MM.1S (cell line): Measurements from ENCODE around the gene CMTM3.

ENCODE experiments used
- DNase-seq: peaks from one replicate; pipeline ENCODE4 v3.0.0-alpha.2; 2015
- H2AFZ ChIP-seq: fragments of 300-600 bp; sonication (generic); 2 replicates; pipeline ENCODE4 v1.6.0; 2016; ENCODE audit warnings: antibody characterized with exemption, low read length
- H3F3A ChIP-seq: fragments of 300-600 bp; sonication (generic); 2 replicates; pipeline ENCODE4 v1.6.1; 2016; ENCODE audit warnings: mild to moderate bottlenecking, antibody characterized with exemption, low read length, moderate library complexity, mixed read lengths; ENCODE audit not compliant: insufficient read depth
- H3K27ac ChIP-seq: fragments of 300-600 bp; sonication (generic); 2 replicates; pipeline ENCODE4 v1.5.1; 2016; ENCODE audit warnings: mild to moderate bottlenecking, low read length
- H3K27me3 ChIP-seq: fragments of 300-600 bp; sonication (generic); replicated peaks from 2 replicates; pipeline ENCODE4 v1.6.0; 2016; ENCODE audit warnings: low read length; ENCODE audit not compliant: insufficient read depth
- H3K36me3 ChIP-seq: fragments of 300-600 bp; sonication (generic); replicated peaks from 2 replicates; pipeline ENCODE4 v1.6.1; 2016; ENCODE audit warnings: mild to moderate bottlenecking, low read length, mixed read lengths; ENCODE audit not compliant: insufficient read depth
- H3K4me1 ChIP-seq: fragments of 300-600 bp; sonication (generic); 2 replicates; pipeline ENCODE4 v1.6.1; 2016; ENCODE audit warnings: low read length, mixed read lengths
- H3K4me2 ChIP-seq: fragments of 300-600 bp; sonication (generic); 2 replicates; pipeline ENCODE4 v1.6.0; 2016; ENCODE audit warnings: low read depth, low read length
- H3K4me3 ChIP-seq: fragments of 300-600 bp; sonication (generic); 2 replicates; pipeline ENCODE4 v1.5.1; 2016; ENCODE audit warnings: low read length, mixed read lengths
- H3K79me2 ChIP-seq: fragments of 300-600 bp; sonication (generic); 2 replicates; pipeline ENCODE4 v1.6.1; 2016; ENCODE audit warnings: mixed run types, low read length, mixed read lengths
- H3K9ac ChIP-seq: fragments of 300-600 bp; sonication (generic); 2 replicates; pipeline ENCODE4 v1.6.1; 2016; ENCODE audit warnings: low read length, mixed read lengths
- H3K9me2 ChIP-seq: fragments of 300-600 bp; sonication (generic); replicated peaks from 2 replicates; pipeline ENCODE4 v1.6.1; 2016; ENCODE audit warnings: mild to moderate bottlenecking, low read length, mixed read lengths; ENCODE audit not compliant: insufficient read depth
- H3K9me3 ChIP-seq: fragments of 300-600 bp; sonication (generic); replicated peaks from 2 replicates; pipeline ENCODE4 v1.6.1; 2016; ENCODE audit warnings: mild to moderate bottlenecking, low read length, mixed read lengths; ENCODE audit not compliant: insufficient read depth
- H4K20me1 ChIP-seq: fragments of 300-600 bp; sonication (generic); 2 replicates; pipeline ENCODE4 v1.6.1; 2016; ENCODE audit warnings: mild to moderate bottlenecking, low read length, moderate library complexity, mixed read lengths; ENCODE audit not compliant: insufficient read depth
- CTCF ChIP-seq: fragments of 300-600 bp; sonication (generic); IDR thresholded peaks from 2 replicates; pipeline ENCODE4 v1.5.1; 2016; ENCODE audit warnings: antibody characterized with exemption, low read length, mixed read lengths
- EZH2 ChIP-seq: fragments of 300-600 bp; sonication (generic); optimal IDR thresholded peaks from 2 replicates; pipeline ENCODE3; 2017; ENCODE audit warnings: low read depth, mild to moderate bottlenecking, antibody characterized with exemption, low read length, mixed read lengths
- EZH2phosphoT487 ChIP-seq: fragments of 300-600 bp; sonication (generic); IDR thresholded peaks from 2 replicates; pipeline ENCODE4 v1.6.1; 2018; ENCODE audit warnings: antibody characterized with exemption, low read length

CMTM3 gene

GRCh38 chr16:66569827-66570405 lies 34.6 kb upstream of the CMTM3 start:
- no peak overlapping the region for H2AFZ ChIP-seq
- peaks cover 15% of the 10 kb centered on the region for H3K79me2 ChIP-seq
- H3K27me3 ChIP-seq = no peaks in the 10 kb centered on the region
- no peak overlapping the region for H3K4me3 ChIP-seq
- 0 out of 2 replicates have a peak, but pooled peaks cover 4% of the 10 kb centered on the region for H3K36me3 ChIP-seq
- H3K27ac ChIP-seq = no peak overlapping the region
- no peak overlapping the region for H3K9ac ChIP-seq
- H3F3A ChIP-seq = 0 out of 2 replicates have a peak, but pooled peaks cover 5% of the 10 kb centered on the region
- H3K4me1 ChIP-seq = no peaks in the 10 kb centered on the region
- H3K4me2 ChIP-seq = no peak overlapping the region
- TF ChIP-seq EZH2phosphoT487 (no peak), CTCF (no peak), EZH2 (no peak)
- H3K9me3 ChIP-seq = no peaks in the 10 kb centered on the region
- H3K9me2 ChIP-seq = no peaks in the 10 kb centered on the region
- H4K20me1 ChIP-seq = no peaks in the 10 kb centered on the region
- no peak for DNase-seq

- no peaks in the 10 kb centered on the region for H3K9me3 ChIP-seq
- no peak overlapping the region for H3K4me3 ChIP-seq
- H3K9ac ChIP-seq = no peak overlapping the region
- no peak overlapping the region for H2AFZ ChIP-seq
- H3F3A ChIP-seq = 0 out of 2 replicates have a peak, but pooled peaks cover 5% of the 10 kb centered on the region
- no peaks in the 10 kb centered on the region for H3K79me2 ChIP-seq
- H3K4me2 ChIP-seq = no peak overlapping the region
- no peak for TF ChIP-seq EZH2phosphoT487
- TF ChIP-seq CTCF = no peak
- no peak for TF ChIP-seq EZH2
- no peaks in the 10 kb centered on the region for H3K9me2 ChIP-seq
- no peaks in the 10 kb centered on the region for H3K4me1 ChIP-seq
- no peak overlapping the region for H3K27ac ChIP-seq
- DNase-seq = no peak
- H3K27me3 ChIP-seq = no peaks in the 10 kb centered on the region
- no peaks in the 10 kb centered on the region for H3K36me3 ChIP-seq
- no peaks in the 10 kb centered on the region for H4K20me1 ChIP-seq
These were observed 32.1 kb upstream of the CMTM3 start for GRCh38 chr16:66572356-66572755.

- H3K79me2 ChIP-seq = no peaks in the 10 kb centered on the region
- no peaks in the 10 kb centered on the region for H3K9me2 ChIP-seq
- no peak overlapping the region for H2AFZ ChIP-seq
- H3K9me3 ChIP-seq = no peaks in the 10 kb centered on the region
- H3K4me1 ChIP-seq = no peaks in the 10 kb centered on the region
- 0 out of 2 replicates have a peak, but pooled peaks cover 4% of the 10 kb centered on the region for H3F3A ChIP-seq
- DNase-seq = no peak
- H3K4me3 ChIP-seq = no peak overlapping the region
- H3K27ac ChIP-seq = no peak overlapping the region
- no peak overlapping the region for H3K4me2 ChIP-seq
- H3K36me3 ChIP-seq = no peaks in the 10 kb centered on the region
- TF ChIP-seq CTCF (no peak), EZH2phosphoT487 (no peak), EZH2 (no peak)
- no peaks in the 10 kb centered on the region for H4K20me1 ChIP-seq
- H3K27me3 ChIP-seq = no peaks in the 10 kb centered on the region
- H3K9ac ChIP-seq = no peak overlapping the region
These were observed 30.4 kb upstream of the CMTM3 start for GRCh38 chr16:66574081-66574480.
